HG03108 (cell line): ENCODE measurements around the gene RHOA.
"Not testable (repeated sequence)": the region's sequence is repeated elsewhere in the genome, so short reads cannot be mapped to it uniquely, and the experiment has no call there.

Experiments used
- ATAC-seq: cut with Tn5 transposase; IDR thresholded peaks from one replicate; pipeline ENCODE4 v1.9.1; 2021; ENCODE audit warnings: moderate library complexity; ENCODE audit not compliant: unreplicated experiment

RHOA gene

GRCh38 chr3:49412632-49413337 is 1.0 kb upstream of the RHOA start:
- ATAC-seq, result no peak

GRCh38 chr3:49411535-49411967 is 225 bp downstream of the RHOA start:
- ATAC-seq, result peak; percentile 15

DNA sequence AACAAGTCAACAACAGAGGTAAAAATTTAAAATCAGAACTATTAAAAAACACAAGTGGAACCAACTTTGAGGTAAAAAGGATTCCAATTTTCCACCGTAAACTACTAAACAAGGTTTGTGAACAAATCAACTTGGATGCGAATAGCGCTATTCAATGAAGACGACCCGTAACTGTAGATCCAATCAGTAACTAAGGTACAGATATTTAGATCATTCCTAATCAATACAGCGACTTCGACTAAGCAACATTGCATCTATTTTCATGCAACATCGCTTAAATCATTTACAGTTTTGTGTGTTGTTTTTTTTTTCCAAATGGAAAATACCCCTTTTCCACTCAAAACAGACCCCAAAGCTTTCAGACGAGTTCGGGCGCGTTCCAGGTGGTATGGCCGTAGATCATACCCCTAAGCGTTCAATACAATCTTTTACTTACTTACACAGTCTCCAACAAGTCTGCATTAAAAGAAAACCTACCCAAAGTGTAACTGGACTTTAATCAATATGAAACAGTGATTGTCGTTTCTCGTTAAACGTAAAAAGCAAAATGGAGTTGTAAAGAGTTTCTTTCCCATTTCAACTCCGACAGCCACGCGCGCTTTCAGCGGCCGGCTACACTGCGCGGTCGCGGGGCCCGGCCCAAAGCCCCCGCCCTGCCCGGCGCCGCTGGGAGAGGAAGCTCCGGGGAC is 786 bp downstream of the RHOA start:
- ATAC-seq, result no peak

GRCh38 chr3:49410066-49410845 is 1.5 kb downstream of the RHOA start:
- no peak for ATAC-seq

DNA sequence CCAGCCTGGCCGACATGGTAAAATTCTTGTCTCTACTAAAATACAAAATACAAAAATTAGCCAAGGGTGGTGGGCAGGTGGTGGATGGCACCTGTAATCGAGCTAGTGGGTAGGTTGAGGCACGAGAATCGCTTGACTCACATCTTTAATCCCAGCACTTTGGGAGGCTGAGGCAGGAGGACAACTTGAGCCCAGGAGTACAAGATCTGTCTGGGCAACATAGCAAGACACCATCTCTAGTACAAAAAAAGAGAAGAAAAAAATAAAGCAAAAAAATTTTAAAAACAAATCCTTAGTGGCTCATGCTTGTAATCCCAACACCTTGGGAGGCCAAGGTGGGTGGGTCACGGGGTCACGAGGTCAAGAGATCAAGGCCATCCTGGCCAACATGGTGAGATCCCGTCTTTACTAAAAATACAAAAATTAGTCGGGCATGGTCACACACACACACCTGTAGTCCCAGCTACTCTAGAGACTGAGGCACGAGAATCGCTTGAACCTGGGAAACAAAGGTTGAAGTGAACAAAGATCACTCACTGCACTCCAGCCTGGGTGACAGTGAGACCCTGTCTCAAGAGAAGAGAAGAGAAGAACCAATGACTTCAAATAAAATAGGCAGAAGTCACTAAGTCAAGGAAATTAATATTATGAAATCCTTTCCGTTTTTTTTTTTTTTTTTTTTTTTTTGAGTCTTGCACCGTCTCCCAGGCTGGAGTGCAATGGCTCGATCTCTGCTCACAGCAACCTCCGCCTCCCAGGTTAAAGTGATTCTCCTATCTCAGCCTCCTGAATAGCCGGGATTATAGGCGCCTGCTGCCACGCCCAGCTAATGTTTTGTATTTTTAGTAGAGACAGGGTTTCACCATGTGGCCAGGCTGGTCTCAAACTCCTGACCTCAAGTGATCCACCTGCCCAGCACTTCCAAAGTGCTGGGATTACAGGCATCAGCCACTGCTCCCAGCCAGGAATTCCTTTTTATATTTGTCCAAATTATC is 4.9 kb downstream of the RHOA start:
- ATAC-seq, result no peak

DNA sequence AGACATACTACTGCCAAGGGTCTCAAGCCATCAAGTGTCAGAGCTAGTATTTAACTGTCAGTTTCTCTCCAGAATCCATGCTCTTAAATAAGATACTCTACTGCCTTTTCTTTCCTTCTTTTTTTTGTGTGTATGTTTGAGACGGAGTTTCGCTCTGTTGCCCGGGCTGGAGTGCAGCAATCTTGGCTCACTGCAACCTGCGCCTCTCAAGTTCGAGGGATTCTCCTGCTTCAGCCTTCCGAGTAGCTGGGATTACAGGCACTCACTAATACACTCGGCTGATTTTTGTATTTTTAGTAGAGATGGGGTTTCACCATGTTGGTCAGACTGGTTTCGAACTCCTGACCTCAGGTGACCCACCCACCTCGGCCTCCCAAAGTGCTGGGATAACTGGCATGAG is 6.2 kb downstream of the RHOA start:
- not testable (repeated sequence) for ATAC-seq

DNA sequence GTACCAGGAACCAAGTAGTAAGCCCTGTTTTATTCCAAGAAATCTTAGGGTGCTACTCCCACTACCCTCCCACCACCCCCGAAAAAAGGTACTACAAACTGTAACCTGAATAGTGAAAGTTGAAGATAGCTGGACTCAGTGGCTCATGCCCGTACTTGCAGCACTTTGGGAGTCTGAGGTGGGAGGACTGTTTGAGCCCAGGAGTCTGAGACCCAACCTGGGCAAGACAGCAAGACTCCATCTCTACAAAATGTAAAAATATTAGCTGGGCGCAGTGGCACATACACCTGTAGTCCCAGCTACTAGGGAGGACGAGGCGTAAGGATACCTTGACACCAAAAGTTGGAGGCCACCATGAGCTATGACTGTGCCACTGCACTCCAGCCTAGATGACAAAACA is 7.9 kb downstream of the RHOA start:
- no peak for ATAC-seq

GRCh38 chr3:49401766-49402165 is 10.0 kb downstream of the RHOA start:
- no peak for ATAC-seq

DNA sequence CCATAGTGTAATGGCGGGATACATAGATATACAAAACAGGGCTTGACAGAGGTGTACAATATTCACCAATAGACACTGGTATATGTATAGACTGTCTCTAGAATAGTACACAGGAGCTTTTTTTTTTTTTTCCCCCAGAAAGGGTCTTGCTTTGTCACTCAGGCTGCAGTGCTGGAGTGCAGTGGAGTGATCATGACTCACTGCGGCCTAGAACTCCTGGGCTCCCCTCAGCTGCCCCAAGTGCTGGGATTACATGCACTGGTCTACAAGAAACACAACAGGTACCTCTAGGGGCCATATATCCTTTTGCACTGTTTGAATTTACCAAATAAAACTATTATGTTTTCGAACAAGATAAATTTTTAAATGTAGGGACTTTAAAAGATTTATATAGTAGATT is 12.3 kb downstream of the RHOA start:
- ATAC-seq, result no peak

- no peak for ATAC-seq
These were observed 14.3 kb downstream of the RHOA start for GRCh38 chr3:49397470-49397869.

DNA sequence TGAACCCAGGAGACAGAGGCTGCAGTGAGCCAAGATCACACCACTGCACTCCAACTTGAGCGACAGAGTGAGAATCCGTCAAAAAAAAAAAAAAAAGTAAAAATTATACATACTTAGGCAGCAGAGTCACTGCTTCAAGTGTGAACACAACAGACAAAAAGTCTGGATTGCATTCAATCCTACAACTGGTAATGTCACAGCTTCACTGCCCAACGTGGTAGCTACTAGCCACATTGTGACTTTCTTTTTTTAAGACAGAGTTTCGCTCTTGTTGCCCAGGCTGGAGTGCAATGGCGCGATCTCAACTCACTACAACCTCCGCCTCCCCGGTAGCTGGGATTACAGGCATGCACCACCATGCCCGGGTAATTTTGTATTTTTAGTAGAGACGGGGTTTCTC is 20.5 kb downstream of the RHOA start:
- not testable (repeated sequence) for ATAC-seq

DNA sequence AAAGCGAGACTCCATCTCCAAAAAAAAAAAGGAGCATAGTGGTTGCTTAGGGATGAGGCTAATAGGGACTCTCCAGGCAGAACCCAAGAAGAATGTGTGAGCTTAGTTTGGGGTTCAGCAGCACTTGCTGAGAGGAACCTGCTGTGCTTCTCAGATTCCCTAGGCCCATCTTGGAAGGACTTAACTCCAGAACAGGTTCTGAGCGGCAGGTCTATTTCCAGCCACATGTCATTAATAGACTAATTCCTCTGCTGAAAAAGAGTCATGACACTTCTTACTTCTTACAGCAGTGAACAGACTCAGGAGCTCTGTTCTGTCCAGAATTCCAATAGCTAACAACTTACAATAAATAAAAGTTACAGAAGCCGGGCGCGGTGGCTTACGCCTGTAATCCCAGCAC is 22.5 kb downstream of the RHOA start:
- ATAC-seq, result no peak

- ATAC-seq, result no peak
These were observed 23.4 kb downstream of the RHOA start for GRCh38 chr3:49388289-49388820.

GRCh38 chr3:49387721-49388120 is 24.1 kb downstream of the RHOA start:
- ATAC-seq, result no peak

- ATAC-seq, result no peak
These were observed 25.6 kb downstream of the RHOA start for GRCh38 chr3:49386056-49386756.

GRCh38 chr3:49385617-49386016 is 26.2 kb downstream of the RHOA start:
- no peak for ATAC-seq

GRCh38 chr3:49383387-49383786 is 28.4 kb downstream of the RHOA start:
- ATAC-seq, result no peak

DNA sequence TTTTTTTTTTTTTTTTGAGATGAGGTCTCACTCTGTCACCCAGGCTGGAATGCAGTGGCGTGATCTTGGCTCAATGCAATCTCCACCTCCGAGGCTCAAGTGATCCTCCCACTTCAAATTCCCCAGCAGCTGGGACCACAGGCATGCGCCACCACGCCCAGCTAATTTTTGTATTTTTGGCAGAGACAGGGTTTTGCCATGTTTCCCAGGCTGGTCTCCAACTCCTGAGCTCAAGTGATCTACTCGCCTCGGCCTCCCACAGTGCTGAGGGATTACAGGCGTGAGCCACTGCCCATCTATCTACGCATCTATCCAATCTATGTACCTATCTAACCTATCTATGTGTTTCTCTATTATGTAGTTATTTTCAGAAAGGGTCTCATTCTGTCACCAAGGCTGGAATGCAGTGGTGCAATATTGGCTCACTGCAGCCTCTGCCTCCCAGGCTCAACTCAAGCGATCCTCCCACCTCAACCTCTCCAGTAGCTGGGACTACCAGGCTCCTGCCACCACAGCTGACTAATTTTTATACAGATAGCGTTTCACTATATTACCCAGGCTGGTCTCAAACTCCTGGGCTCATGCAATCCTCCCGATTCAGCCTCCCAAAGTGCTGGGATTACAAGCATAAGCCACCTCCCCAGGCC is 33.4 kb downstream of the RHOA start:
- no peak for ATAC-seq

DNA sequence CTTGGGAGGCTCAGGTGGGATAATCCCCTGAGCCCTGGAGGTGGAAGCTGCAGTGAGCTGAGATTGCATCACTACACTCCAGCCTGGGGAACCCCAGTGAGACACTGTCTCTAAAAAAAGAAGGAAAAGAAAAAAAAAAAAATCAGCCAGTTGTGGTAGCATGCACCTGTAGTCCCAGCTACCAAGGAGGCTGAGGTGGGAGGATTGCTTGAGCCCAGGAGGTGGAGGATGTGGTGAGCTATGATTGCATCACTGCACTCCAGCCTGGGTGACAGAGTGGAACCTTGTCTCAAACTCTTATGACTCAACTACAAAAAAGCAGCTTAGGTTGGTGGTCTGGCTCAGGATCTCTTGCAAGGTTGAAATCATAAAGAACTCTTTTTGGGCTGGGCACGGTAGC is 34.3 kb downstream of the RHOA start:
- ATAC-seq, result no peak
